NCI-H526 treated with DMSO at 0.1 percent for 48 hours (cell line): Measurements from ENCODE around the gene CACNA1G.

Experiments
- DNase-seq: peaks from one replicate; lab custom pipeline; 2025; lab: John Stamatoyannopoulos, UW

CACNA1G gene

GRCh38 chr17:50568659-50569058 lies 8.1 kb downstream of the CACNA1G start:
- no peak for DNase-seq

GRCh38 chr17:50569592-50569991 lies 9.1 kb downstream of the CACNA1G start:
- DNase-seq = no peak

DNA sequence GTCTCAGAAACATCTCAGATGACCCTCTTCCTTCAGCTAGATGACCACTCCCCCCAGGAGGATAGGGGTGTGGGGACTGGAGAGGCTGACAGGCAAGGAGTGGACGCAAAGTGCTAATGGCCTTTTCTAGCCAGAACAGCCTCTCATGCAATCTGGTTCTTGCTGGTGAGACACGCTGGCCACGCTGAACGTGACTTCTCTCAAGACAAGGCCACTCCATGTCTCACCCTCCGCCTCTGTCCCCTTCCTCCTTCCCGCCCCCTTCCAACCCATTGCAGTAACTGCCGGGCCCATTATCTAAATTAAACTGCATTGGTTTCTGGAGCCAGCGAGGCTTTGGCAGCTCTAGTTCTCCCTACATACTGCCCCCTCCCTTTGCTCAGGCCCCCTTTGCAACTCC lies 9.5 kb downstream of the CACNA1G start:
- no peak for DNase-seq

- DNase-seq = no peak
These were observed 10.0 kb downstream of the CACNA1G start for GRCh38 chr17:50570528-50570927.

DNA sequence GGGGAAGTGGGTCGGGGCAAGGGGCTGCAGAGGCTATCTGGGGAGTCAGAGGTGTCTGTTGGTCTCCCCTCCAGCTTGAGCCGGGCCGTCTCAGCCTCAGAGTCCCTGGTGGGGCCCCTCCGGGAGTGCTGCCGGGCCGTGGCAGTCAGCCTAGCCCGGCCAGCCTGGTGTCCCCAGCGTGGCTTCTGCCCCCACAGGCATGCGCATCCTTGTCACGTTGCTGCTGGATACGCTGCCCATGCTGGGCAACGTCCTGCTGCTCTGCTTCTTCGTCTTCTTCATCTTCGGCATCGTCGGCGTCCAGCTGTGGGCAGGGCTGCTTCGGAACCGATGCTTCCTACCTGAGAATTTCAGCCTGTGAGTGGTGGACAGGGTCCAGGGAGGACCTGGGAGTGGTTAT lies 11.2 kb downstream of the CACNA1G start:
- DNase-seq = no peak

- no peak for DNase-seq
These were observed 12.0 kb downstream of the CACNA1G start for GRCh38 chr17:50572541-50572940.

- DNase-seq = no peak
These were observed 13.5 kb downstream of the CACNA1G start for GRCh38 chr17:50573866-50574611.

DNA sequence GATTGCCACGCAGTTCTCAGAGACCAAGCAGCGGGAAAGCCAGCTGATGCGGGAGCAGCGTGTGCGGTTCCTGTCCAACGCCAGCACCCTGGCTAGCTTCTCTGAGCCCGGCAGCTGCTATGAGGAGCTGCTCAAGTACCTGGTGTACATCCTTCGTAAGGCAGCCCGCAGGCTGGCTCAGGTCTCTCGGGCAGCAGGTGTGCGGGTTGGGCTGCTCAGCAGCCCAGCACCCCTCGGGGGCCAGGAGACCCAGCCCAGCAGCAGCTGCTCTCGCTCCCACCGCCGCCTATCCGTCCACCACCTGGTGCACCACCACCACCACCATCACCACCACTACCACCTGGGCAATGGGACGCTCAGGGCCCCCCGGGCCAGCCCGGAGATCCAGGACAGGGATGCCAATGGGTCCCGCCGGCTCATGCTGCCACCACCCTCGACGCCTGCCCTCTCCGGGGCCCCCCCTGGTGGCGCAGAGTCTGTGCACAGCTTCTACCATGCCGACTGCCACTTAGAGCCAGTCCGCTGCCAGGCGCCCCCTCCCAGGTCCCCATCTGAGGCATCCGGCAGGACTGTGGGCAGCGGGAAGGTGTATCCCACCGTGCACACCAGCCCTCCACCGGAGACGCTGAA lies 15.2 kb downstream of the CACNA1G start:
- DNase-seq = peak; percentile 44

- no peak for DNase-seq
These were observed 16.3 kb downstream of the CACNA1G start for GRCh38 chr17:50576864-50577263.

DNA sequence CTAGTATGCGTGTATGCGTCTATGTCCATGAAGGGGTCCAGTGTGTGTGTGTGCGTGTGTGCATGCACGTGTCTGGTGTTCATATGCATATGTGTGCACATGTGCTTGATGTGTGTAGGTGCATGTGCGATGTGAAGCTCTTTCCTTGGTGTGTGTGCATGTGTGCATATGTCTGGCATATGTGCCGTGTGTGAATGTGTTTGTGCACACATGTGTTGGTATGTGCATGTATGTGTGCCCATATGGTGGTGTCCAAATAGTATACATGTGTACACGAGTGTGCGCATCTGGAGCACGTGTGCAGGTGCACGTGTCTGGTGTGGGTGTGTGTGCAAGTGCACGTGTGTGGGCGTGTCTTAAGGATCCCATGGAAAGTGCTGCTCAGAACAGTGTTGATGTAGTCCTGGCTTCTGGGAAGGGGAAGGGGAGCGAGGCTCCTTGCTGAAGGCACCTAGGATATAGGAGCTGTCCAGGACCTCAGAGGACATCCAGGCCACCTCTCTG lies 17.0 kb downstream of the CACNA1G start:
- DNase-seq = no peak

- DNase-seq = no peak
These were observed 17.7 kb downstream of the CACNA1G start for GRCh38 chr17:50578173-50578572.

DNA sequence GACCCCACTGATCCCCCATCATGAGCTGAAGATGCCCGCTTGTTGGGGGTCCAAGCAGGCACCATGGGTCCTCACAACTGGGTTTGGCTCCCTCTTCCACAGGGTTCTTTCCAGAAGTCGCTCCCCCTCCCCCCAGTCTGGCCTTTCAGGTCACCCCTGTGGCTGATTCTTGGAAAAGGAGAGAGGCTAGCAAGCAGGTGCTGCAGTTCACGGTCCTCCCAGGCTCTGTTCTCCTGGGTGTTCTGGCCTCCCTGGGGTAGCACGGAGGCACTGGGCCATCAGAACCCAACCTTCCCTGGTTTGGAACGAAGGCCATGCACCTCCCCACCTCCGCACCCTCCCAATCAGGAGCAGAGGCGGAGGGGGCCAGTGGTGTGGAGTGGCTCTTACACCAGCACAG lies 18.9 kb downstream of the CACNA1G start:
- no peak for DNase-seq

GRCh38 chr17:50580646-50581045 lies 20.1 kb downstream of the CACNA1G start:
- no peak for DNase-seq

DNA sequence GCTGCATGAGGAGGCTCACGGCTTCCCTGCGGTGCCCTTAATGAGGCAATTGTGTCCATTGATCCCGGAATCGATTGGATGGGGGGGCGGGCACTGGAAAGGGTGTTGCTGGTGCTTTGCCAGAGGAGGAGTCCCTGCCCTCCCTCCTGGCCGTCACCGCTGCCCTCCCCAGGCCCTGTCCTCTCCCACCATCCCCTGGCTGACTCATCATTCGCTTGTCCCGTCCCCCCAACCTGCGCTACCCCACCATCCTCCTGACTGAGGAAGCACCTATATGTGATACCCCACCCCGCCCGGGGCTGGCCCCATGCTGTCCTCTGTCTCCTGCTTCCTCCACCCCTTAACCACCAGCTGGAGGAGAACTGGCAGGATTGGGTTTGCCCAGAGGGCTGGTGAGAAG lies 20.8 kb downstream of the CACNA1G start:
- DNase-seq = no peak

GRCh38 chr17:50582741-50583140 lies 22.2 kb downstream of the CACNA1G start:
- no peak for DNase-seq

GRCh38 chr17:50583641-50584040 lies 23.1 kb downstream of the CACNA1G start:
- DNase-seq = no peak

DNA sequence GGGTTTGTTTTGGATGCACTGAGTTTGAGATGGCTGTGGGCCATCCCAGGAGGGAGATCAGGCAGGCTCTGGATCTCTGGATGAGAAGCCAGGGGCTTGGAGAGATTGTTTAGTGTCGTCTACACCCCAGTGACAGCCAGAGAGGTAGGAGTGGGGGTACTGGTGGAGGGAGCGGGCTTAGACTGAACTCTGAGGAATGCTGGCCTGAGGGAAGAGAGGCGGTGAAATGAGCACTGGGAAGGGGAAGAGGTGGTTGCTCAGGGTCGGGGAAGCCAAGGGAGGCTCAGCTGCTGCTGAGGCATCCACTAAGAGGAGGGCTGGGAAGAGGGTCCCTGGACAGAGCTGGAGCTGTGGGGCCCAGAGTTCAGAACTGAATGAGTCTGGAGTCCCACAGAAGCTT lies 23.6 kb downstream of the CACNA1G start:
- no peak for DNase-seq

GRCh38 chr17:50584749-50585148 lies 24.2 kb downstream of the CACNA1G start:
- DNase-seq = no peak

GRCh38 chr17:50585346-50585745 lies 24.8 kb downstream of the CACNA1G start:
- no peak for DNase-seq

- DNase-seq = no peak
These were observed 25.4 kb downstream of the CACNA1G start for GRCh38 chr17:50585891-50586290.

- DNase-seq = no peak
These were observed 26.1 kb downstream of the CACNA1G start for GRCh38 chr17:50586421-50587247.

DNA sequence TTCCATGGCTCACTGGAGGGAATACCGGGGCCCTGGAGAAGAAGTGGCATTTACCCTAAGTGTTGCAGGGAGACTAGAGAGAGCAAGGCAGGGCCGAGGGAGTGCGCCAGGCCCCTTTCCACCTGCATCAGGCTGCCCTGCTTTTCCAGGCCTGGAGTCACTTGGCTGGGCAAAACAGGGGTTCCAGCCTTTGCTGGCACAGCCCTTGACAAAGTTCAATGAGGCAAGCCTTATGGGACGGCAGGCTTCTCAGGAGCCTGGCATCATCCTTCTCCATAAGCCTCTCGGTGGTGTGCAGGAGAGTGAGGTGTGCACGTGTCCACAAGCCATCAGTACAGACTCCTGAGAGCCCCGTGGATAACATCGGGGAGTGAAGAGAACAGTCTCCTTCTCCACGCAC lies 27.1 kb downstream of the CACNA1G start:
- DNase-seq = no peak
